HTERT RPE-1 (cell line): ENCODE data around the gene RNU1-1.
"Not testable (repeated sequence)": the region's sequence is repeated elsewhere in the genome, so short reads cannot be mapped to it uniquely, and the experiment has no call there.

ENCODE experiments used
- in situ Hi-C: fragments of 300-500 bp; cut with MboI; formaldehyde crosslinking; loops from 4 replicates; pipeline ENCODE4 v1.14.3; 2020; ENCODE audit warnings: low sequenced_read_pairs

The RNU1-1 gene

DNA sequence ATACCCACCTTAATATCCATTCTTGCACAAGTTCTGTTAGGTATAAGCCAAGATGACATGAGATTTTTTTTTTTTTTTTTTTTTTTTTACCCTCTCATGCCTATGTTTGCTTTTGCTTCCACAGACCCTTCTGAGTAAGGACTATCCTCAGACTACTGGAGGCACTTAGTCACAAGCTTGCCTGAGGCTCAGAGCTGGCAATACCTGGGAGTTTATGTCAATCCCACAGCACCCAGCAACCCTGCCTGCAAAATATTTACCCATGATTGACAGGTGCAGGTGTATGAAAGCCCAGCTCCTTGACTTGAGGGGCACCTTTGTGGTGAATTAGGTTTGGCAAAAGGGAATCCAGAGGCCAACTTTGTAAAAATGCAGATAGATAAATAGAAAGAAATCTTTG lies 11.7 kb upstream of the RNU1-1 start:
- in situ Hi-C loops, result not testable (repeated sequence)

GRCh38 chr1:16521679-16522078 lies 7.6 kb upstream of the RNU1-1 start:
- in situ Hi-C loops, result not testable (repeated sequence)

DNA sequence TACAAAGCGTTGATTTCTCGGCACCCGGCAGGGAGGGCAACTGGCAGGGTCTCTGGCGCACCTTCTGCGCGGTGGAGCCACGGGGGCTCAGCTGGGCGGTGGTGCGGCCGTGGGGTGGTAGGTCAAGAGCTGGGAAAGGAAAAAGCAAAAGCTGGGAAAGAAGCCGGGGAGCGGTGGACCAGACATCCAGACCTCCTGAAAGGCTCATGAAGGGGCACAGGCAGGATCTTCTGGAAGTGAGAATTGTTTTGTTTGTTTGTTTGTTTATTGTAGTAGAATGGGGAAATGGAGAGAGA lies 7.2 kb upstream of the RNU1-1 start:
- in situ Hi-C loops, result no loop called here

- in situ Hi-C loops, result not testable (repeated sequence)
Measured at GRCh38 chr1:16520435-16521287, 6.6 kb upstream of the RNU1-1 start.

DNA sequence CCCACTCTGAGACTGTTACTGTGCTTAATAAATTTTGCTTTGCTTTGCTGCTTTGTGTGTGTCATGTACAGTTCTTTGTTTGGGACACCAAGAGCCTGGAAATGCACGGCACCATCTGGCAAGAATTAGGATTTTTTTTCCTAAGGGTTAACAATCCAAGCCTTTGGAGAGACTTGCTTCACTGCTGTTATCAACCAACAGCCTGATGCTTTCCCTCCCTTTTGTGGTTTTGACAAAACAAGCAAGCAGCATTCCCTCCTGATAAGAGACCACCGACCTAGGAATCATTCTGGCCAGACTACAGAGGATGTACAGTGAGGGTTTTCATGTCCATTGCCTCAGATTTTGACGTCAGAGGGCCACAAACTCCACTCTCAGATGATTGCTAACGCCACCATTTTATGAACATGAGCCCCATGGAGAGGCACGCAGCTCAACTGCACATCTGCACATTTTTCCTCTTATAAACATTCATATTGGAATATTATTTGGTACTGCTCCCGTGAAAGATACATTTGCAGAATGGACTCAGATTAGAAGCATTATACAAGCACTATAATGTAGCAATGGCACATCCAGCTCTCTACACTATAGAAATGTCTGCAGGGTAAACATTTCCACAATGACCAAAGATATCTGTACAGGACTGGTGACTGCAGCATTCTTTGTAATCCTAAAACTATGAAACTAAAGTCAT lies 5.3 kb upstream of the RNU1-1 start:
- in situ Hi-C loops, result not testable (repeated sequence)

DNA sequence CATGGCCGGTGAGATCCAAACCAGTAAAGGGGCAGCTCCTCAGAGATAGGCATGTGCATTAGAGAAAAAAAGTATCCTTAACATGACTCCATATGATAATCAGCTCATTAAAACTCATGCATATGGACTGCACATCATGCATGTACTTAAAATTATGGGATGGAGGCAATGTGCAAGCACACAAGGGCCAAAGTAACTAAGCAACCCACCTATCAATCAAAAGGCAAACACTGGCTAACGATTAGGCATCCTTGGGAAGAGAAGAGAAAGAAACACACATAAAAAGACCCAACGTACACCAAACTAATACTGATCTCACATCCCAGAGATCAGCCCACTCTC lies 4.8 kb upstream of the RNU1-1 start:
- in situ Hi-C loops, result not testable (repeated sequence)

DNA sequence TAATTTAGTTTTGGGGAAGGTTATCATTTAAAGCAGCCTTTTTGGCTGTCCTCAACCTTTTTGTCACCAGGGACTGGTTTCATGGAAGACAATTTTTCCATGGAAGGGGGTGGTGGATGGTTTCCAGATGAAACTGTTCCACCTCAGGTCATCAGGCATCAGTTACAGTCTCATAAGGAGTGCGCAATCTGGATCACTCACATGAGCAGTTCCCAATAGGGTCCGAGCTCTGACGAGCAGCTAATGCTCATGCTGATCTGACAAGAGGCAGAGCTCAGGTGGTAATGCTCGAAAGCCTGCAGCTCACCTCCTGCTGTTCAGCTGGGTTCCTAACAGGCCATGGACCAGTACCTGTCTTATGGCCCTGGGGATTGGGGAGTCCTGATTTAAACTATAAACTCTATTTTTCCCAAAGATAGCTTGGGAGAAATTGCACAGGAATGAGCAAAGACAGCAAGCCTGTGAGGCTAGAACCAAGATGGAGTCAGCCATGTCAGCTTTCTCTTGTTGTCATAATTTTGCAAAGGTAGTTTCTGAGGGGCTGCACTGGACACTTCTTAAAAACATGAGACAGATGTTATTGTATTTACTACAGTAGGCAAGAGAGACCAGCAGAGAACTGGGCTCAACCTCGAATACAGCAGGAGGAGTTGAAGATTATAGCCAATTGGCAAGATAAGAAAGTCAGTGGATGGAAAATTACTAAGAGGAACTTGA lies 2.8 kb upstream of the RNU1-1 start:
- in situ Hi-C loops, result not testable (repeated sequence)

- in situ Hi-C loops, result not testable (repeated sequence)
Measured at GRCh38 chr1:16513412-16514106, 526 bp downstream of the RNU1-1 start.

DNA sequence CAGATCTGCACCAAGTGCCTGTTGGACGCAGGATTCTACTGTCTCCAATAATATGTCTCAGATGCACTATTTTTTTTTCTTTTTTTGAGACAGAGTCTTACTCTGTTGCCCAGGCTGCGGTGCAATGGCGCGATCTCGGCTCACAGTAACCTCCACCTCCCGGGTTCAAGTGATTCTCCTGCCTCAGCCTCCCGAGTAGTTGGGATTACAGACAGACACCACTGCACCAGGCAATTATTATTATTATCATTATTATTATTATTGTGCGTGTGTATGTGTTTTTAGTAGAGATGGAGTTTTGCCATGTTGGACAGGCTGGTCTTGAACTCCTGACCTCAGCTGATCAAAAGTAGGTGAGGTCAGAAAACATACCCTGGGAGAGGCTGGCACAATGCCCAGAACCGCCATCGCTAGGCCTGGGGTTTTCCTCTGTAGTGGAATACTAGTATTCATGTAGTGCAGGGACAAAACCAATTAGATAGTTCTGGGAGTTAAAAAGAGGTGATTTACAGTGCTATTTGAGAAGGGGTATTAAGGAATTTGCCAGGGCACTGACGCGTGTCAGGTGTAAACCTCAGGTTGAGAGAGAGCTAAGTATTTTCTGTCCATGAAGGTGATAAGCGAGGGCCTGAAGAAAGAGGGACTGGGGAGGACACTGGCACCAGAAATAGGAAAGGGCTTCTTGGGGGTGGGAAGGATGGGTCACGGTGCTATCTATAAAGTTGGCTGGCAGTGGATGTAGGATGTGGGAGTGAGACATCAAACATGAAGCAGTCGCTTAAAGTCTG lies 1.3 kb downstream of the RNU1-1 start:
- in situ Hi-C loops, result not testable (repeated sequence)

GRCh38 chr1:16511926-16512325 lies 2.2 kb downstream of the RNU1-1 start:
- in situ Hi-C loops, result not testable (repeated sequence)

DNA sequence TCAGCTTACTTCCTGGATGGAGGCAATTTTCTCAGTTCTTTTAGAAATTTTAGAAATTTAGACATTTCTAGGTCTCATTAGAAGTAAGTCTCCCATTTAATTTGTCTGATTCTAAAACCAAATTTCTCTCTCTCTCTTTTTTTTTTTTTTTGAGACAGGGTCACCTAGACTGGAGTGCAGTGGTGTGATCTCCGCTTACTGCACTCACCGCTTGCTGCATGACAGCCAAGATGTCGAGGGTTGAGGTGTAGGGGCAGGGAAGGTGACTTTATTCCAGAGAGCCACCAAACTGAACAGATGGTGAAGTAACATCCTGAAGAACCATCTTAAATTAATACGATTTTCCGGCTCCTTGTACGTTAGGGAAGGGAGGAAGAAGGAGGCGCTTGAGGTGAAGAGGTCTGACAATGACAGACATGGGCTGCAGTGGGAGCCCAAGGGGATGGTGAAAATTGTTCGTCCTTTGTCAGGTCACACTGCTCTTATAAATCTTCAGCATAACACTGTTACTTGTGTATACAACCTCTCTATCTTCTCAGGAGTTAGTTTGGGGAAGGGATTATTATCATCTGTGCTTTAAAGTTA lies 5.1 kb downstream of the RNU1-1 start:
- in situ Hi-C loops, result not testable (repeated sequence)

DNA sequence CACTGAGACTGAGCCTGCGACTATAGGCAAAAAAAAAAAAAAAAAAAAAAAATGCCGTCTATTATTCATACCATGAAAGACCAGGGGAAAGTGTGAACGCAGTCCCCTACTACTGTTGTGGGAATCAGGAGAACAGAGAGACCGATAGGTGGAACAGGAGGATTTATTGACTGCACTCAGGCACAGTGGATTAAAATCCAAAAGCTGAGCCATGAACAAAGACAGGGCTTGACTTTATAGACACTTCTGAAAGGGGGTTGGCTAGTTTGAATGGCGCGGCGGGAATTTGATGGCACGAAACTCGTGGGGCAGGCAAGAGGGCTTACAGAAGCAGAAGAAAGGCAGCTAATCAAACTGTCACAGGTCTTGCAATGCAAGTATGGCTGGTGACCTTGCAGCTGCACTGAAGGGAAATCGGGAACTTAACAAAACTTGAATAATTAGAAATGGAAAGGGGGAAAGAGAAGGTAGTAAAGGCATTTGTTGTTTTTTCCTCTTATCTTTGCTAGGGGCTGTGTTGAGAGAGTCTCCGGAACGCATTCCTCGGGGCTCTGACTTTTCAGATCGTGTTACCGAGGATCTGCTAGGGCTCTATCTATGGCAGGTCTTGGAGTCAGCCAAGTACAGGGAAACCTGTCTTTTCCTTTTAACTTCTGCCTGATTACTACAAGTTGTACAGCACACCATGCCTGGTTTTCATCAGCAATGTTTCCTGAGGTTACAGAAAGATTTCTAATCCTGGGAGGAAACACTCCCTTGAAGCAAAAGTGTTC lies 7.5 kb downstream of the RNU1-1 start:
- in situ Hi-C loops, result not testable (repeated sequence)

- in situ Hi-C loops, result not testable (repeated sequence)
Measured at GRCh38 chr1:16505870-16506269, 8.2 kb downstream of the RNU1-1 start.

- in situ Hi-C loops, result no loop called here
Measured at GRCh38 chr1:16503494-16503893, 10.6 kb downstream of the RNU1-1 start.

DNA sequence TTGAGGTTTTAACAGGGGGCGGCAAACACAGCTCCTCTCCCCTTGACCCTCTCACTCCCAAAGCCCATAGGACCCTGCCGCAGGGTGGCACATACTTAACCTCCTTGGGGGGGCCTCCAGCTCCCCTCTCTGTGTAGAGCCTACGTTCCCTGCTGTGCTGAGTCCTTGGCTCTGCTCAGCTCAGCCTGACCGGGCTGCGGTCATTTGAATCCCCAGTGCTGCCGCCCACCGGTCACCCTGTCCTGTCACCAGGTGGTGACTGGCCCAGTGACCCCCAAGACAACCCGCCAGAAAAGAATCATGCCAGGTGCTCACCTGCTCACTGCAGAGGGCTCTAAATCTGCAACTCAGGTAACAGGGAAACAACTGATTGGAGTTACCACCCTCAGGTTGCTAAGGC lies 12.6 kb downstream of the RNU1-1 start:
- in situ Hi-C loops, result not testable (repeated sequence)

DNA sequence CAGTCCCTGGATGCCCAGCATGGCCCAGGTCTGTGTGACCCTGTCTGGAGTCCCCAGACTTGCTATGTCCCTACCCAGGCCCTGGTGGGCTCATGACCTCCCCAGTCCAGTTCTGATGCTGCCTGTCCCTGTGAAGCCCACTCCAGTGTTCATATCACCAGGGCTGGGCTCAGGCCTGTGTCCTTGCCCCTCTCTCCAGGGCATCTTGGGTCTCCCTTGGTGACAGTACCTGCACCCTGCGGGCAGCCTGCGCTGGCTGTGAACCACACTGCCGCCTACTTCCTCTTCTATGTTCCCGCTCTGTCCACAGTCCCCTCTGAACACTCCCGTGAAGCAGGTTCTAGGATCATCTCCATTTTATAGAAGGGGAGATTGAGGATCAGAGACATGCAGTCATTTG lies 13.1 kb downstream of the RNU1-1 start:
- in situ Hi-C loops, result not testable (repeated sequence)

- in situ Hi-C loops, result not testable (repeated sequence)
Measured at GRCh38 chr1:16500466-16500865, 13.6 kb downstream of the RNU1-1 start.

DNA sequence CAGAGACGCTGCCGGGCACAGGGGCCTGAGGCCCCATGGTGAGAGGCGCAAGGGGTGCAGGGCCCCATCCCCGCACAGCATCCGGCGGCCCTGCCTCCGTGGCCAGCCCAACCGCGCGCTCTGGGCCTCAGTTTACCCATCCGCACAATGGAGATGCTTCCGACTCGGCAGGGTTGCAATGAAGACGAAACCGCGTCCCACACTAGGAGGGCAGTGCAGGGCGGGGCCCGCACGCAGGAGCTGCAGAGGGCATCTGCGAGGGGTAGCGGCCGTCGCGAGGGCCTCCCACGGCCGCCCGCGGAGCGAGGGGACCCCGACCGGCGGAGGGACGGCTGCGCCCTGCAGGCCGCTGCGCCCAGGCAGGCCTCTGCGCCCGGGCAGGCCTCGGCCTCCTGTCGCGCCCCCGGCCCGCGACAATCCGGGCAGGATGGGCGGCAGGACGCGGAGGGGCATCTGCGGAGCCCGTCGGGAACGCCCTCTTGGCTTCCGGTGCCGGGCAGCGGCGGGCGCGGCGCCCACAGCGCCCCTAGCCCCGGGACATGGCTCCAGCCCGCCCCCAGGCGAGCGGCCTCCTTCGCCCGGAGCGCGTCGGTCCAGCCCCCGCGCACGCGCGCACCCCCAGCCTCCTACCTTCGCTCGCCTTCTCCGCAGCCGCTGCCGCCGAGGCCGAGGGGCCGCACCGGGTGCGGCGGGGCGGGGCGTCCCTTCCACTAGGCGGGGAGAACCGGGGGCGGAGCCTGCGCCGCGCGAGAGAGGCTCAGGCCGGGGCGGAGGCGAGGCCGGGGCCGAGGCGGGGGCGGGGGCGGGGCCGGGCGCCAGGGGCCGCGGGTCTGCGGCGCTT lies 15.3 kb downstream of the RNU1-1 start:
- in situ Hi-C loops, result no loop called here

GRCh38 chr1:16498047-16498446 lies 16.0 kb downstream of the RNU1-1 start:
- in situ Hi-C loops, result not testable (repeated sequence)
